ACC112 (cell line): ENCODE results near the gene ALG11.
"Not testable (repeated sequence)": the region's sequence is repeated elsewhere in the genome, so short reads cannot be mapped to it uniquely, and the experiment has no call there.

Experiments used
- H2AFZ ChIP-seq: fragments of 200-600 bp; sonication (generic); one replicate; pipeline ENCODE4 v1.6.0; 2017; ENCODE audit warnings: antibody characterized with exemption, low read length; ENCODE audit not compliant: unreplicated experiment
- H3K27ac ChIP-seq: fragments of 200-600 bp; sonication (generic); 2 replicates; pipeline ENCODE4 v1.5.1; 2014; ENCODE audit warnings: low read depth, mild to moderate bottlenecking, antibody characterized with exemption, low read length, moderate library complexity
- H3K27me3 ChIP-seq: fragments of 200-600 bp; sonication (generic); 2 replicates; pipeline ENCODE4 v1.6.1; 2014; ENCODE audit warnings: mild to moderate bottlenecking, antibody characterized with exemption, low read length, moderate library complexity, mixed read lengths; ENCODE audit not compliant: insufficient read depth
- H3K36me3 ChIP-seq: fragments of 200-600 bp; sonication (generic); 2 replicates; pipeline ENCODE4 v1.6.1; 2016; ENCODE audit warnings: mild to moderate bottlenecking, antibody characterized with exemption, low read length, moderate library complexity, mixed read lengths; ENCODE audit not compliant: insufficient read depth
- H3K4me1 ChIP-seq: fragments of 200-600 bp; sonication (generic); one replicate; pipeline ENCODE4 v1.6.1; 2016; ENCODE audit warnings: low read length, mixed read lengths; ENCODE audit not compliant: insufficient read depth, unreplicated experiment, control insufficient read depth
- H3K4me3 ChIP-seq: fragments of 200-600 bp; sonication (generic); 2 replicates; pipeline ENCODE4 v1.5.1; 2014; ENCODE audit warnings: mild to moderate bottlenecking, low read depth, low read length
- H3K79me2 ChIP-seq: fragments of 200-600 bp; sonication (generic); one replicate; pipeline ENCODE4 v1.6.0; 2016; ENCODE audit warnings: low read length; ENCODE audit not compliant: control insufficient read depth, unreplicated experiment, insufficient read depth

The ALG11 gene

DNA sequence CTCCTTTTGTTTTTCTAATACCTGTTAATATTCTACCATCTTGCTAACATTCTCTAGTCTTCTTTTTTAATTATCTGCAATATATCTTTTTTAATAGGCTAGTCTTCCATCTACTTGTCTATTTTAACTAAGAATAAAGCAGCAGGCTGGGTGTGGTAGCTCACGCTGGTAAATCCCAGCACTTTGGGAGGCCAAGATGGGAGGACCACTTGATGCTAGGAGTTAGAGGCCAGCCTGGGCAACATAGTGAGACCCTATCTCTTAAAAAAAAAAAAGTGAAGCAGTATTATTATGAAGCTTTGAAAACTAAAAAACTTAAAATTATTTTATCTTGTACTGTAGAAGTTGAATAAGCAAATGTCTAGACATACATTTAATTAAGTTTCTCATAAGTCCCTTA lies 15.6 kb downstream of the ALG11 start:
- Histone ChIP-seq H3K27me3 (no peaks in the 10 kb centered on the region), H2AFZ (no peak overlapping the region), H3K4me3 (no peak overlapping the region), H3K79me2 (peaks cover 4% of the 10 kb centered on the region), H3K4me1 (no peaks in the 10 kb centered on the region), H3K27ac (no peak overlapping the region), H3K36me3 (peaks cover 43% of the 10 kb centered on the region)

GRCh38 chr13:52029569-52029968 lies 17.4 kb downstream of the ALG11 start:
- Histone ChIP-seq H2AFZ (no peak overlapping the region), H3K27me3 (no peaks in the 10 kb centered on the region), H3K36me3 (peaks cover 32% of the 10 kb centered on the region), H3K4me3 (no peak overlapping the region), H3K27ac (no peak overlapping the region), H3K79me2 (peaks cover 4% of the 10 kb centered on the region), H3K4me1 (no peaks in the 10 kb centered on the region)

DNA sequence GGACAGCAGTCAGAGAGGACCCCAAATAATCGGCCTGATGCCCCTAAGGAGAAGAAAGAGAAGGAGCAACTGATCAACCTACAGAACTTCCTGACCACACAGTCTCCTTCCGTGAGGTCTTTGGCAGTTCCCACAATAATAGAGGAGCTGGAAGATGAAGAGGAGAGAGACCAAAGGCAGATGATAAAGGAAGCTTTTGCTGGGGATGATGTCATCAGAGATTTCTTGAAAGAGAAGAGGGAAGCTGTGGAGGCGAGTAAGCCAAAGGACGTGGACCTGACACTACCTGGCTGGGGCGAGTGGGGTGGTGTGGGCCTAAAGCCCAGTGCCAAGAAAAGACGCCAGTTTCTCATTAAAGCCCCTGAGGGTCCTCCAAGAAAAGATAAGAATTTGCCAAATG lies 18.2 kb downstream of the ALG11 start:
- H2AFZ ChIP-seq, H3K4me3 ChIP-seq, H3K4me1 ChIP-seq, H3K79me2 ChIP-seq, H3K27me3 ChIP-seq, H3K27ac ChIP-seq: not testable (repeated sequence)
- H3K36me3 ChIP-seq: peaks cover 24% of the 10 kb centered on the region; the same call in 1 of the 2 replicates

GRCh38 chr13:52033039-52033438 lies 20.8 kb downstream of the ALG11 start:
- no peaks in the 10 kb centered on the region for H3K4me1 ChIP-seq
- no peaks in the 10 kb centered on the region for H3K27me3 ChIP-seq

GRCh38 chr13:52034616-52035226 lies 22.5 kb downstream of the ALG11 start:
- Histone ChIP-seq H3K27ac (no peak overlapping the region), H3K4me3 (no peak overlapping the region), H2AFZ (no peak overlapping the region), H3K27me3 (no peaks in the 10 kb centered on the region), H3K79me2 (no peaks in the 10 kb centered on the region), H3K4me1 (no peaks in the 10 kb centered on the region), H3K36me3 (no peaks in the 10 kb centered on the region)

More at GRCh38 chr13:52033039-52033438, 20.8 kb downstream of the ALG11 start:
- H3K4me3 ChIP-seq: no peak overlapping the region
- no peak overlapping the region for H2AFZ ChIP-seq
- peaks cover 12% of the 10 kb centered on the region; the same call in 1 of the 2 replicates for H3K36me3 ChIP-seq
- H3K27ac ChIP-seq: no peak overlapping the region
- H3K79me2 ChIP-seq: no peaks in the 10 kb centered on the region

DNA sequence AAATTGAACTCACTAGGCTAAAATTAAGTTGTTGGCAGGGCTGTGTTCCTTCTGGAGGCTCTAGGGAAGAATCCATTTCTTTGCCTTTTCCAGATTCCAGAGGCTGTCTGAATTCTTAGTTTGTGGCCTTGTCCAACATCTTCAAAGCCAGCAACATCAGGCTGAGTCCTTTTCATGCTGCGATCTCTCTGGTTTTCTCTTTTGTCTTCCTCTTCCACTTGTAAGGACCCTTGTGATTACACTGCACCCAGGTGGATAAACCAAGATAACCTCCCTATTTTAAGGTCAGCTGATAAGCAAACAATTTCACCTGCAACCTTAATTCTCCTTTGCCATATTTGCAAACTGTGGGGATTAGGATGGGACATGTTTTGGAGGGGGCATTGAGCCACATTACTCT lies 23.8 kb downstream of the ALG11 start:
- no peak overlapping the region for H2AFZ ChIP-seq
- no peak overlapping the region for H3K4me3 ChIP-seq
- H3K4me1 ChIP-seq: no peaks in the 10 kb centered on the region
- no peaks in the 10 kb centered on the region for H3K36me3 ChIP-seq
- no peaks in the 10 kb centered on the region for H3K79me2 ChIP-seq
- H3K27ac ChIP-seq: no peak overlapping the region
- H3K27me3 ChIP-seq: no peaks in the 10 kb centered on the region

- no peaks in the 10 kb centered on the region for H3K36me3 ChIP-seq
- no peak overlapping the region for H3K4me3 ChIP-seq
- no peak overlapping the region for H2AFZ ChIP-seq
- no peaks in the 10 kb centered on the region for H3K4me1 ChIP-seq
- no peak overlapping the region for H3K27ac ChIP-seq
- H3K79me2 ChIP-seq: no peaks in the 10 kb centered on the region
- H3K27me3 ChIP-seq: no peaks in the 10 kb centered on the region
Observed at GRCh38 chr13:52043675-52044074, 31.5 kb downstream of the ALG11 start.

DNA sequence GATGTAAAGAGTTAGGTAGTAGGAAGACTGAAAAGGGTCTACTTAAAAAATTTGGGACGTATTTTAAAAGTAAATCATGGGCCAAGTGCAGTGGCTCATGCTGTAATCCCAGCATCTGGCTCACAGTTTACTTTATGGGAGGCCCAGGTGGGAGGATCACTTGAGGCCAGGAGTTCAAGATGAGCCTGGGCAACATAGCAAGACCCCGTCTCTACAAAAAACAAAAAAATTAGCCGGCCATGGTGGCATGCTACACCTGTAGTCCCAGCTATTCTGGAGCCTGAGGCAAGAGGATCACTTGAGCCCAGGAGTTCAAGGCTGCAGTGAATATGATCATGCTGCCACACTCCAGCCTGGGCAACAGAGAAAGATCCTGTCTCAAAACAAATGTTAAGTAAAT lies 35.3 kb downstream of the ALG11 start:
- no peaks in the 10 kb centered on the region for H3K4me1 ChIP-seq
- no peaks in the 10 kb centered on the region for H3K36me3 ChIP-seq
- H3K79me2 ChIP-seq: no peaks in the 10 kb centered on the region
- H2AFZ ChIP-seq: no peak overlapping the region
- H3K27ac ChIP-seq: no peak overlapping the region
- H3K4me3 ChIP-seq: no peak overlapping the region
- no peaks in the 10 kb centered on the region for H3K27me3 ChIP-seq

DNA sequence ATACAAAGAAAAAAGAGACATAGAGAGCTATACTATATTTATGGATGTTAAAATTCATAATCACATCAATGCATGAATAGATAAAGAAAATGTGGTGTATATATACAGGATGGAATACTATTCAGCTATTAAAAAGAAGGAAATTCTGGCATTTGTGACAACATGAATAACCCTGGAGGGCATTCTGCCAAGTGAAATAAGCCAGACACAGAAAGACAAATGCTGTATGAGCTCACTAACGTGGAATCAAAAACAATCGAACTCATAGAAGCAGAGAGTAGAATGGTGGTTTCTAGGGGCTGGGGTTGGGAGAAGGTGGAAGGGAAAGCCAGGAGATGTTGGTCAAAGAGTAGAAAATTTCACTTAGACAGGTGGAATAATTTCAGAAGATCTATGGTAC lies 36.3 kb downstream of the ALG11 start:
- Histone ChIP-seq H3K79me2 (no peaks in the 10 kb centered on the region), H2AFZ (no peak overlapping the region), H3K4me1 (no peaks in the 10 kb centered on the region), H3K4me3 (no peak overlapping the region), H3K27ac (no peak overlapping the region), H3K27me3 (peaks cover 3% of the 10 kb centered on the region), H3K36me3 (no peaks in the 10 kb centered on the region)

- H3K27ac ChIP-seq: no peak overlapping the region
- no peaks in the 10 kb centered on the region for H3K4me1 ChIP-seq
- H2AFZ ChIP-seq: no peak overlapping the region
- no peaks in the 10 kb centered on the region for H3K36me3 ChIP-seq
- no peak overlapping the region for H3K4me3 ChIP-seq
- no peaks in the 10 kb centered on the region for H3K79me2 ChIP-seq
- H3K27me3 ChIP-seq: peaks cover 6% of the 10 kb centered on the region
Observed at GRCh38 chr13:52051400-52051799, 39.2 kb downstream of the ALG11 start.

DNA sequence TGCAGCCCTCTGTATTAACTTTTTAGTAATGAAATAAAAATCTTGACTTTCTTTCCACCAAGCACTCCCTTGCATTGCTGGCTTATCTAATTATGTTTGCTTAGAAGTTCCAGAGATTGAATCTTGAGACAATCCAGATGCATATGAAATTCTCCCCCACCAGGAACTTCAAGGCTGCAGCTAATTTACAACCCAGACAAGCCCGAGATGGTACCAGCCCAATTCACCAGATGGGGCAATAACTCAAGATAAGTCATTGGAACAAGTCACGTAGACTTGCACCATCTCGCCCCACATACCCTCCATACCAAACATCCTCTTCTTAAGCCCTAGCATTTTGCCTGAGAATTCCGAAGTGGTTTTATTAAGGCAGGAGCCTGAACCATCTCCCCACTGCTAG lies 41.3 kb downstream of the ALG11 start:
- no peaks in the 10 kb centered on the region for H3K79me2 ChIP-seq
- H2AFZ ChIP-seq: no peak overlapping the region
- peaks cover 6% of the 10 kb centered on the region for H3K27me3 ChIP-seq
- H3K36me3 ChIP-seq: no peaks in the 10 kb centered on the region
- no peak overlapping the region for H3K27ac ChIP-seq
- no peaks in the 10 kb centered on the region for H3K4me1 ChIP-seq
- H3K4me3 ChIP-seq: no peak overlapping the region
